ENCODE data around the gene CSTPP1.

- TF ChIP-seq CTCF (optimal IDR thresholded peaks at IDR 0.05 in 1 of 3, IDR thresholded peaks at IDR 0.05 in 1 of 3, conservative IDR thresholded peaks at IDR 0.05 in 1 of 3; ENCODE audit: extremely low read depth in 1 of 3, insufficient read depth in 2 of 3, low read length in 3 of 3) (no peak), EZH2 (IDR thresholded peaks at IDR 0.05; ENCODE audit: low read length) (no peak)
These were observed 220.4 kb downstream of the CSTPP1 start for GRCh38 chr11:47156951-47157350.
